Glutamatergic neuron (in vitro differentiated cells): ENCODE data around the gene UBTD2. TPM values are rescaled to one million over a fixed set of nuclear protein-coding genes. Genes with fewer than 3 reads are reported as not detected.
"Not testable (repeated sequence)": the region's sequence is repeated elsewhere in the genome, so short reads cannot be mapped to it uniquely, and the experiment has no call there.

Experiments used
- DNase-seq: peaks from one replicate; pipeline ENCODE4 v3.0.0; 2022
- H3K27ac Mint-ChIP-seq: one replicate; pipeline ENCODE4 v1.8.0; 2020; ENCODE audit warnings: mild to moderate bottlenecking, mixed read lengths, inconsistent platforms; ENCODE audit not compliant: unreplicated experiment
- H3K27me3 Mint-ChIP-seq: one replicate; pipeline ENCODE4 v1.8.0; 2020; ENCODE audit warnings: mild to moderate bottlenecking, moderate library complexity, mixed read lengths, inconsistent platforms; ENCODE audit not compliant: unreplicated experiment
- H3K36me3 Mint-ChIP-seq: one replicate; pipeline ENCODE4 v1.8.0; 2020; ENCODE audit warnings: mild to moderate bottlenecking, mixed read lengths, inconsistent platforms; ENCODE audit not compliant: unreplicated experiment
- H3K4me1 Mint-ChIP-seq: one replicate; pipeline ENCODE4 v1.8.0; 2020; ENCODE audit warnings: mild to moderate bottlenecking, low read depth, mixed read lengths, inconsistent platforms; ENCODE audit not compliant: unreplicated experiment
- H3K4me3 Mint-ChIP-seq: one replicate; pipeline ENCODE4 v1.8.0; 2020; ENCODE audit warnings: mild to moderate bottlenecking, mixed read lengths, inconsistent platforms; ENCODE audit not compliant: unreplicated experiment
- H3K9me3 Mint-ChIP-seq: one replicate; pipeline ENCODE4 v1.8.0; 2020; ENCODE audit warnings: mild to moderate bottlenecking, moderate library complexity, mixed read lengths, inconsistent platforms; ENCODE audit not compliant: unreplicated experiment
- total RNA-seq: library from RNA; stranded (reverse); fragmentation: NEBNext Ultra II Directional; extraction: Animal tissue kit (Norgen Biotek cat#: 25700); gene quantifications from one replicate; pipeline ENCODE4 v1.2.1, GENCODE V29; 2021; ENCODE audit not compliant: unreplicated experiment
- TF ChIP-seq, protein P1 (sequence below): fragments of 200-600 bp; sonication (generic); IDR thresholded peaks from one replicate; pipeline ENCODE4 v1.5.0; 2021; ENCODE audit not compliant: partially characterized antibody, unreplicated experiment

Gene UBTD2
- total RNA-seq, 1 donor from 2014 or later = 68.1 TPM

DNA sequence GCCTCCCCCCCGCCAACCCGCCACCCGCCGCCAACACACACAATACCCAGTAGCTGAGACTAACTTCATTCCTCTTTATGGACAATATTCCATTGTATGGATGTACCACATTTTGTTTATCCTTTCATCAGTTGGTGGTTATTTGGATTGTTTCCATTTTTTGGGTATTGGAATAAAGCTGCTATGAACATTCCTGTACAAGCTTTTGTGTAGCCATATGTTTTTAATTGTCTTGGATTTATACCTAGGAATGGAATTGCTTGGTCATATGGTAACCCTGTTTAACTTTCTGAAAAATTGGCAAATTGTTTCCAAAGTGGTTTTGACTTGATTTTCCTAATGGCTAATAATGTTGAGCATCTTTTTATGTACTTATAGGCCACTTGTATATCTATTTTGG, 4.9 kb upstream of the UBTD2 start:
- H3K27ac Mint-ChIP-seq = no peak overlapping the region
- TF ChIP-seq, protein P1, sequence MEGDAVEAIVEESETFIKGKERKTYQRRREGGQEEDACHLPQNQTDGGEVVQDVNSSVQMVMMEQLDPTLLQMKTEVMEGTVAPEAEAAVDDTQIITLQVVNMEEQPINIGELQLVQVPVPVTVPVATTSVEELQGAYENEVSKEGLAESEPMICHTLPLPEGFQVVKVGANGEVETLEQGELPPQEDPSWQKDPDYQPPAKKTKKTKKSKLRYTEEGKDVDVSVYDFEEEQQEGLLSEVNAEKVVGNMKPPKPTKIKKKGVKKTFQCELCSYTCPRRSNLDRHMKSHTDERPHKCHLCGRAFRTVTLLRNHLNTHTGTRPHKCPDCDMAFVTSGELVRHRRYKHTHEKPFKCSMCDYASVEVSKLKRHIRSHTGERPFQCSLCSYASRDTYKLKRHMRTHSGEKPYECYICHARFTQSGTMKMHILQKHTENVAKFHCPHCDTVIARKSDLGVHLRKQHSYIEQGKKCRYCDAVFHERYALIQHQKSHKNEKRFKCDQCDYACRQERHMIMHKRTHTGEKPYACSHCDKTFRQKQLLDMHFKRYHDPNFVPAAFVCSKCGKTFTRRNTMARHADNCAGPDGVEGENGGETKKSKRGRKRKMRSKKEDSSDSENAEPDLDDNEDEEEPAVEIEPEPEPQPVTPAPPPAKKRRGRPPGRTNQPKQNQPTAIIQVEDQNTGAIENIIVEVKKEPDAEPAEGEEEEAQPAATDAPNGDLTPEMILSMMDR = no peak
- H3K27me3 Mint-ChIP-seq = peaks cover 1% of the 10 kb centered on the region
- no peaks in the 10 kb centered on the region for H3K36me3 Mint-ChIP-seq
- peaks cover 11% of the 10 kb centered on the region for H3K9me3 Mint-ChIP-seq
- no peak overlapping the region for H3K4me3 Mint-ChIP-seq
- no peak for DNase-seq
- H3K4me1 Mint-ChIP-seq = peaks cover 12% of the 10 kb centered on the region

DNA sequence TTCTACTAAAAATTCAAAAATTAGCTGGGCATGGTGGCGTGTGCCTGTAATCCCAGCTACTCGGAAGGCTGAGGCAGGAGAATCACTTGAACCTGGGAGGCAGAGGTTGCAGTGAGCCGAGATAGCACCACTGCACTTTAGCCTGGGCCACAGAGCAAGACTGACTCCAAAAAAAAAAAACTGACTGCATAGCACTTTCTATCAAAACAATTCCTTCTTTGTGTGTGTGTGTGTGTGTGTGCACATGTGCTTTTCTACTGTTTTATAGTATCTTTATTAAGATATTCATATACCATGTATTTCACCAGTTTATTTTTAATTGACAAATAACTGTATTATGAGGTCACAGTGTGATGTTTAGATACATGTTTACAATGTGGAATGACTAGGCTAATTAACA, 3.6 kb upstream of the UBTD2 start:
- H3K4me3 Mint-ChIP-seq, DNase-seq, H3K27ac Mint-ChIP-seq, H3K36me3 Mint-ChIP-seq, H3K27me3 Mint-ChIP-seq: not testable (repeated sequence)
- peaks cover 10% of the 10 kb centered on the region for H3K4me1 Mint-ChIP-seq
- H3K9me3 Mint-ChIP-seq = peaks cover 16% of the 10 kb centered on the region

DNA sequence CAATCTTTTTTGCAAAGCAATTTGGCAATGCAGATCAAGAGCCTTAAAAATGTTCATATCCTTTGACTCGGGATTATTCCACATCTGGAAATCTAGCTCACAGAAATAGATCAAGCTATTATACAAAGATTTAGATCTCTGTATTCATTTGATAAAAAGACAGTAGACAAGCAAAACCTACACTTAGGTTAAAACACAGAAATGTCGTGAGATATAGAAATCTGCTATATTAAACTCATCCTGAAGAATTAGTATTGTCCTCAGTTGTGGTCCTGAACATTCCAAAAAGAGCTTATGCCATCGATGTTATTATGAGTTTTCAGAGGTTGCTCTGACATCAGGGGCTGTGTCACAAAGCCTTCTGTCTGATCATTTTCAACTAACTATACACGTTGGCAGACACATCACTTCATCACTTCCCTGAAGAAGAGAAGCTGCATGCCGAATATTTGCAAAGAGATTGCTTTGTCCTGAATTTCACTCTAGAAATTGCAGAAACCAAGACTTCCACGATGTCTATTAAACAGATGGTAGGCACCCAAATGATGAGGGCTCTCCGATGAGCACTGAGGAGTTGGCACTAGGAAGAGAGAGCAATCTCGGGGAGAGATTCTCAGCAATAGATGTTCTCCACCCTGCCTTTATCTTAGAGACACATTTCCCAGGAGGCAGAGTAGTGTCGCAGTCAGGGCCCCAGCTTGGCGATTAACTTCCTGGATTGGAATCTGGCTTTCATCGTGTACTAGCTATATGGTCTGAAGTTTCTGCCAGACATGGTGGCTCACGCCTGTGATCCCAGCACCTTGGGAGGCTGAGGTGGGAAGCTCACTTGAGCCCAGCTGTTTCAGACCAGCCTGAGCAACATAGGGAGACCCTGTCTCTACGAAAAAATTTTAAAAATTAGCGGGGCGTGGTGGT, 1.9 kb upstream of the UBTD2 start:
- peaks cover 16% of the 10 kb centered on the region for H3K9me3 Mint-ChIP-seq
- no peak for DNase-seq
- H3K27me3 Mint-ChIP-seq = peaks cover 8% of the 10 kb centered on the region
- peak overlapping the region; percentile 90 for H3K4me3 Mint-ChIP-seq
- no peaks in the 10 kb centered on the region for H3K36me3 Mint-ChIP-seq
- TF ChIP-seq, protein P1 = no peak
- peaks cover 14% of the 10 kb centered on the region for H3K4me1 Mint-ChIP-seq
- H3K27ac Mint-ChIP-seq = peak overlapping the region; percentile 95

DNA sequence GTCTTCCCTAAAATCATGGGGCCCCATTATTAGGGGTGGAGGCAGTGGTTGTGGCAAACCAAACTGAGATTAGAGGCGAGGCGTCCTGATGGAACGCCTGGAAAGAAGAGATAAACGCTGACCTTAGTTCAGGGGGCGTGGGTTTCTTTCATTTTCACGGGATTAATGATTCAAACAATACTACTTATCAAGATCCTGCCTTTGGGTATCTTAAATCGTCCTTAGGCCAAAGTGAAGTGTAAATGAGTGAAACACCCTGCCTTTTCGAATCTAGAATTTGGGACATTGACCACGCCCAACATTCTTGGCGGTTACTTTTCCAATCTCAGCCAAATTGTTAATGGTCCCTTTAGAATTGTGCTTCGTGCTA, 1.0 kb upstream of the UBTD2 start:
- Mint-ChIP-seq H3K4me3 (peak overlapping the region; percentile 90), H3K4me1 (peaks cover 15% of the 10 kb centered on the region), H3K27me3 (peaks cover 8% of the 10 kb centered on the region), H3K27ac (peak overlapping the region; percentile 95), H3K36me3 (no peaks in the 10 kb centered on the region), H3K9me3 (peaks cover 16% of the 10 kb centered on the region)
- no peak for DNase-seq
- TF ChIP-seq, protein P1 = no peak

- Mint-ChIP-seq H3K4me1 (peaks cover 16% of the 10 kb centered on the region), H3K9me3 (peaks cover 16% of the 10 kb centered on the region), H3K27ac (peak overlapping the region; percentile 95), H3K27me3 (peaks cover 8% of the 10 kb centered on the region), H3K36me3 (no peaks in the 10 kb centered on the region), H3K4me3 (peak overlapping the region; percentile 90)
- TF ChIP-seq, protein P1 = no peak
- peak; percentile 92 for DNase-seq
Measured at GRCh38 chr5:172283862-172284610, 472 bp upstream of the UBTD2 start.
